GM19452 (cell line): ENCODE data around the gene L3MBTL4.
"Not testable (repeated sequence)": the region's sequence is repeated elsewhere in the genome, so short reads cannot be mapped to it uniquely, and the experiment has no call there.

Source experiments
- ATAC-seq: cut with Tn5 transposase; IDR thresholded peaks from one replicate; pipeline ENCODE4 v1.9.1; 2021; ENCODE audit not compliant: unreplicated experiment

Gene L3MBTL4

GRCh38 chr18:6406910-6407470 lies 7.7 kb downstream of the L3MBTL4 start:
- ATAC-seq: no peak

- ATAC-seq: no peak
Observed at GRCh38 chr18:6406075-6406909, 8.4 kb downstream of the L3MBTL4 start.

- no peak for ATAC-seq
Observed at GRCh38 chr18:6405237-6406074, 9.3 kb downstream of the L3MBTL4 start.

- ATAC-seq: no peak
Observed at GRCh38 chr18:6404834-6405233, 9.9 kb downstream of the L3MBTL4 start.

GRCh38 chr18:6401687-6402086 lies 13.0 kb downstream of the L3MBTL4 start:
- no peak for ATAC-seq

GRCh38 chr18:6399776-6400175 lies 14.9 kb downstream of the L3MBTL4 start:
- no peak for ATAC-seq

GRCh38 chr18:6397931-6398566 lies 16.7 kb downstream of the L3MBTL4 start:
- no peak for ATAC-seq

GRCh38 chr18:6396847-6397246 lies 17.9 kb downstream of the L3MBTL4 start:
- ATAC-seq: no peak

- no peak for ATAC-seq
Observed at GRCh38 chr18:6396276-6396675, 18.4 kb downstream of the L3MBTL4 start.

GRCh38 chr18:6389005-6389404 lies 25.7 kb downstream of the L3MBTL4 start:
- ATAC-seq: no peak

- ATAC-seq: no peak
Observed at GRCh38 chr18:6382963-6383362, 31.7 kb downstream of the L3MBTL4 start.

- ATAC-seq: not testable (repeated sequence)
Observed at GRCh38 chr18:6377473-6377872, 37.2 kb downstream of the L3MBTL4 start.

- ATAC-seq: no peak
Observed at GRCh38 chr18:6376433-6377229, 38.1 kb downstream of the L3MBTL4 start.

GRCh38 chr18:6374935-6375529 lies 39.7 kb downstream of the L3MBTL4 start:
- ATAC-seq: no peak

GRCh38 chr18:6374340-6374739 lies 40.4 kb downstream of the L3MBTL4 start:
- no peak for ATAC-seq

- ATAC-seq: no peak
Observed at GRCh38 chr18:6373187-6373586, 41.5 kb downstream of the L3MBTL4 start.

- ATAC-seq: no peak
Observed at GRCh38 chr18:6370886-6371635, 43.6 kb downstream of the L3MBTL4 start.

GRCh38 chr18:6370410-6370809 lies 44.3 kb downstream of the L3MBTL4 start:
- no peak for ATAC-seq

GRCh38 chr18:6368017-6368416 lies 46.7 kb downstream of the L3MBTL4 start:
- ATAC-seq: no peak
